Prostate gland (tissue), 2 donors: ENCODE results near the gene KLHDC3. TPM values are rescaled to one million over a fixed set of nuclear protein-coding genes. Genes with fewer than 3 reads are reported as not detected.

Experiments
- DNase-seq: peaks from one replicate; pipeline ENCODE4 v3.0.0-alpha.2; 2019; ENCODE audit warnings: low spot score
- H3K27ac ChIP-seq, 2 donors: fragments of 200-600 bp; sonication (generic); 2 replicates each; pipeline ENCODE4 v1.5.1; 2017 to 2019
- H3K27me3 ChIP-seq: fragments of 200-600 bp; sonication (generic); replicated peaks from 2 replicates; pipeline ENCODE4 v1.5.1; 2019; ENCODE audit not compliant: insufficient read depth
- H3K36me3 ChIP-seq, 2 donors: fragments of 200-600 bp; sonication (generic); 1 replicate in 1 of 2; 2 replicates in 1 of 2; pipeline versions ENCODE4 v1.5.1 to v1.8.1; 2017 to 2019
- H3K4me1 ChIP-seq: fragments of 200-600 bp; sonication (generic); replicated peaks from 2 replicates; pipeline ENCODE4 v1.5.1; 2019
- H3K4me3 ChIP-seq, 2 donors: fragments of 200-600 bp; sonication (generic); 2 replicates each; pipeline ENCODE4 v1.5.1; 2017 to 2019
- H3K9me3 ChIP-seq: fragments of 200-600 bp; sonication (generic); 2 replicates; pipeline ENCODE4 v1.5.1; 2017
- POLR2A ChIP-seq: fragments of 450-650 bp; IDR thresholded peaks from one replicate; pipeline ENCODE4 v1.6.1; 2016; ENCODE audit warnings: antibody characterized with exemption, mild to moderate bottlenecking
- POLR2AphosphoS5 ChIP-seq: sonication (generic); formaldehyde crosslinking; IDR thresholded peaks from one replicate; pipeline ENCODE4 v1.6.1; 2017; ENCODE audit warnings: antibody characterized with exemption
- WGBS: methylation state at CpG from one replicate; pipeline ENCODE4 v1.1.5; 2018; 5-methylcytosine and 5-hydroxymethylcytosine counted together
- intact Hi-C: fragments of 100-400 bp; cut with DNase I; formaldehyde crosslinking; loops from one replicate; pipeline ENCODE4 v1.14.2; 2022
- total RNA-seq, 2 donors: library from RNA; depleted of rRNA; stranded (reverse); fragments of >200 nt; gene quantifications; one replicate each; pipeline ENCODE4 v1.1.0, GENCODE V29; 2016
- TF ChIP-seq, protein P1 (sequence below), 4 experiments: fragments of 200-600 bp in 2 of 4; fragments of 450-650 bp in 2 of 4; sonication (generic) in 2 of 4; IDR thresholded peaks; 1 replicate in 3 of 4; 2 replicates in 1 of 4; pipeline ENCODE4 v1.5.1; 2016 to 2019; ENCODE audit warnings: antibody characterized with exemption in 4 of 4, mild to moderate bottlenecking in 2 of 4, moderate library complexity in 2 of 4

Gene KLHDC3
- total RNA-seq, 2 donors from 2014 or later = 138 to 148 TPM

- intact Hi-C loops = no loop called here
- TF ChIP-seq, protein P1, sequence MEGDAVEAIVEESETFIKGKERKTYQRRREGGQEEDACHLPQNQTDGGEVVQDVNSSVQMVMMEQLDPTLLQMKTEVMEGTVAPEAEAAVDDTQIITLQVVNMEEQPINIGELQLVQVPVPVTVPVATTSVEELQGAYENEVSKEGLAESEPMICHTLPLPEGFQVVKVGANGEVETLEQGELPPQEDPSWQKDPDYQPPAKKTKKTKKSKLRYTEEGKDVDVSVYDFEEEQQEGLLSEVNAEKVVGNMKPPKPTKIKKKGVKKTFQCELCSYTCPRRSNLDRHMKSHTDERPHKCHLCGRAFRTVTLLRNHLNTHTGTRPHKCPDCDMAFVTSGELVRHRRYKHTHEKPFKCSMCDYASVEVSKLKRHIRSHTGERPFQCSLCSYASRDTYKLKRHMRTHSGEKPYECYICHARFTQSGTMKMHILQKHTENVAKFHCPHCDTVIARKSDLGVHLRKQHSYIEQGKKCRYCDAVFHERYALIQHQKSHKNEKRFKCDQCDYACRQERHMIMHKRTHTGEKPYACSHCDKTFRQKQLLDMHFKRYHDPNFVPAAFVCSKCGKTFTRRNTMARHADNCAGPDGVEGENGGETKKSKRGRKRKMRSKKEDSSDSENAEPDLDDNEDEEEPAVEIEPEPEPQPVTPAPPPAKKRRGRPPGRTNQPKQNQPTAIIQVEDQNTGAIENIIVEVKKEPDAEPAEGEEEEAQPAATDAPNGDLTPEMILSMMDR (IDR thresholded peaks at IDR 0.05) = no peak
- H3K4me1 ChIP-seq = peaks cover 7% of the 10 kb centered on the region
- H3K27me3 ChIP-seq = no peaks in the 10 kb centered on the region
- DNase-seq = no peak
- H3K36me3 ChIP-seq = peaks cover 0 to 6% of the 10 kb centered on the region in 2 donors
- 92% methylated on average over 17 of the region's 17 CpGs for WGBS
- no peak overlapping the region for H3K27ac ChIP-seq
- H3K4me3 ChIP-seq = no peak overlapping the region
- H3K9me3 ChIP-seq = no peaks in the 10 kb centered on the region
Measured at GRCh38 chr6:43050981-43051380, 36.9 kb downstream of the KLHDC3 start.

- no peak for DNase-seq
- WGBS = 83% methylated on average over 15 of the region's 19 CpGs
- H3K4me1 ChIP-seq = peaks cover 7% of the 10 kb centered on the region
- peaks cover 0 to 6% of the 10 kb centered on the region in 2 donors for H3K36me3 ChIP-seq
- no peaks in the 10 kb centered on the region for H3K27me3 ChIP-seq
- TF ChIP-seq, protein P1 (IDR thresholded peaks at IDR 0.05) = no peak
- no peak for TF ChIP-seq POLR2A
- TF ChIP-seq POLR2AphosphoS5 = no peak
- peak overlapping the region in 1 of 2 donors; percentile 86 for H3K27ac ChIP-seq
- peak overlapping the region in 1 of 2 donors; percentile 69 for H3K4me3 ChIP-seq
- intact Hi-C loops = no loop called here
- H3K9me3 ChIP-seq = no peaks in the 10 kb centered on the region
Measured at GRCh38 chr6:43052225-43052841, 38.3 kb downstream of the KLHDC3 start.

- 11% methylated on average over 22 of the region's 22 CpGs for WGBS
- Histone ChIP-seq H3K4me3 (peak overlapping the region; percentile 57 to 69), H3K36me3 (peaks cover 0 to 6% of the 10 kb centered on the region in 2 donors), H3K27ac (peak overlapping the region; percentile 80 to 86), H3K9me3 (no peaks in the 10 kb centered on the region), H3K27me3 (no peaks in the 10 kb centered on the region), H3K4me1 (peaks cover 10% of the 10 kb centered on the region)
- no peak for DNase-seq
- TF ChIP-seq, protein P1 (IDR thresholded peaks at IDR 0.05) = no peak
- TF ChIP-seq POLR2AphosphoS5 (no peak), POLR2A (no peak)
- intact Hi-C loops = no loop called here
Measured at GRCh38 chr6:43052842-43053544, 38.9 kb downstream of the KLHDC3 start.

GRCh38 chr6:43053545-43054205, 39.6 kb downstream of the KLHDC3 start, which contains the start of gene CUL7:
TSS of gene CUL7 (minus strand) at chr6:43053851. CDS start at chr6:43052788, 1,063 bp downstream.
- peaks cover 16% of the 10 kb centered on the region for H3K4me1 ChIP-seq
- H3K4me3 ChIP-seq = peak within 1 kb of the TSS; percentile 57 to 69
- 1% methylated on average over 23 of the region's 45 CpGs for WGBS
- TF ChIP-seq, protein P1 (IDR thresholded peaks at IDR 0.05) = peak in 2 of 4 experiments; percentile 11 to 31
- TF ChIP-seq POLR2A (peak; percentile 82), POLR2AphosphoS5 (peak; percentile 95)
- peak; percentile 90 for DNase-seq
- intact Hi-C loops = no loop called here
- H3K9me3 ChIP-seq = no peaks in the 10 kb centered on the region
- H3K27me3 ChIP-seq = no peaks in the 10 kb centered on the region
- H3K27ac ChIP-seq = peak within 1 kb of the TSS; percentile 80 to 86
- peaks cover 0 to 6% of the 10 kb centered on the region in 2 donors for H3K36me3 ChIP-seq
